GM12801 (cell line): ENCODE results near the gene NTNG1.

Experiments used
- TF ChIP-seq, protein P1 (sequence below): IDR thresholded peaks from one replicate; pipeline ENCODE4 v1.5.1; 2011; ENCODE audit warnings: control low read depth; ENCODE audit not compliant: insufficient read length; ENCODE audit errors: extremely low read depth

Gene NTNG1

GRCh38 chr1:107264007-107264406, 123.2 kb downstream of the NTNG1 start:
- TF ChIP-seq, protein P1, sequence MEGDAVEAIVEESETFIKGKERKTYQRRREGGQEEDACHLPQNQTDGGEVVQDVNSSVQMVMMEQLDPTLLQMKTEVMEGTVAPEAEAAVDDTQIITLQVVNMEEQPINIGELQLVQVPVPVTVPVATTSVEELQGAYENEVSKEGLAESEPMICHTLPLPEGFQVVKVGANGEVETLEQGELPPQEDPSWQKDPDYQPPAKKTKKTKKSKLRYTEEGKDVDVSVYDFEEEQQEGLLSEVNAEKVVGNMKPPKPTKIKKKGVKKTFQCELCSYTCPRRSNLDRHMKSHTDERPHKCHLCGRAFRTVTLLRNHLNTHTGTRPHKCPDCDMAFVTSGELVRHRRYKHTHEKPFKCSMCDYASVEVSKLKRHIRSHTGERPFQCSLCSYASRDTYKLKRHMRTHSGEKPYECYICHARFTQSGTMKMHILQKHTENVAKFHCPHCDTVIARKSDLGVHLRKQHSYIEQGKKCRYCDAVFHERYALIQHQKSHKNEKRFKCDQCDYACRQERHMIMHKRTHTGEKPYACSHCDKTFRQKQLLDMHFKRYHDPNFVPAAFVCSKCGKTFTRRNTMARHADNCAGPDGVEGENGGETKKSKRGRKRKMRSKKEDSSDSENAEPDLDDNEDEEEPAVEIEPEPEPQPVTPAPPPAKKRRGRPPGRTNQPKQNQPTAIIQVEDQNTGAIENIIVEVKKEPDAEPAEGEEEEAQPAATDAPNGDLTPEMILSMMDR, result no peak

- TF ChIP-seq, protein P1, result no peak
These were observed 123.7 kb downstream of the NTNG1 start for GRCh38 chr1:107264561-107264960.

- TF ChIP-seq, protein P1, result no peak
These were observed 126.7 kb downstream of the NTNG1 start for GRCh38 chr1:107267489-107267888.

- TF ChIP-seq, protein P1, result no peak
These were observed 131.5 kb downstream of the NTNG1 start for GRCh38 chr1:107272321-107272720.

DNA sequence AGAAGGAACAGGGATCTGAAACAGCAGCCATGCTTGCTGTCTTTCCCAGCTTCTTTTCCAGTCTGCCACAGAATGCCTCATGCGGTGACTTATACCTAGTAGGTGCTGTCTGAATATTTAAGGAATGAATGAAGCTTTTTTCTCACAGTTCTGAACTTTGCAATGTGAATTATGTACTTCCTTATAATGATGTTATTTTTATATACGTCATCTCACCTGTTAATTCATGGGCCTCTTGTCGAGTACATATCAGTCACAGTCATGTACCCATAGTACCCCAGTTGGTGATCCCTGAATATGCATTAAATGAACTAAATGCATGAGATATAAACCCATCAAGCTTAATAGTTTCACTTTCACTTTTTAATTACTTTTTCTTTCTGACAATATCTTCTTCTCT, 132.7 kb downstream of the NTNG1 start:
- TF ChIP-seq, protein P1, result no peak

- TF ChIP-seq, protein P1, result no peak
These were observed 133.4 kb downstream of the NTNG1 start for GRCh38 chr1:107274227-107274626.

DNA sequence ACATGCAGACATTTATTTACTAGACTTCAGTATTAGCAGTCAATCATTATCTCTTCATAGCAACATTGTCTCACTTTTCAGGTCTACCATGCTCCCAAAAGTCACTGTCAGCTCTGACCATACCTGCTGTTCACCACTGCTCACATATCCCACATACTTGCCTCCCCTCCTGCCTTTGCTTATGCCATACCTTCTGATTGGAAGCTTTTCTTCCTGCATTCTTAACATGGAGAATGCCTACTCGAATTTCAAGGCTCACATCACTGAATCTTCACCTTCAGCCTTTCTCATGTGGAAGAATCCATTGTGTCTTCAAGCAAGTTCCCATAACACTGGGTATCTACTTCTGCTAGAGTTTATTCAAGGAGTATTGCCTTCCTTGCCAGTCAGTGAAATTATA, 135.4 kb downstream of the NTNG1 start:
- TF ChIP-seq, protein P1, result no peak

DNA sequence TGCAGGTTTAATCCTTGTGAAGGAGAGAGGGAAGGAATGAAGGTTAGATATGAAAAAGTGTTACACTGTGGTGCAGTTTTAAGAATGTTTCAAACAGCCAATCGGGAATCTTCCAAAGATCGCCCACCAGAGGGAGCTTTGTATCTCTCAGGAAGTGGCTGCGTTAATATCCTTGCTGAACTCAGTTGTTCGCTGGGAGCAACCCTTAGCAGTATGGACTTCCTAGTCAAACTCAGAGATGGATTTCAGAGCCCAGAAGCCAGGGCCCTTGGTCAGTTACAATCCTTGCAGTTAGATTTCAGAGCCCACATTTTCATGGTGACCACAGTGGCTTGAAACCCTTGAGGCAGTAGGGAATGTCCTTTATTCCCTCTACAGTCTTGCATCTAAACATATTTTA, 136.2 kb downstream of the NTNG1 start:
- TF ChIP-seq, protein P1, result no peak
